Neural cell (in vitro differentiated cells): ENCODE data around the gene DLG2.

Source experiments
- CTCF ChIP-seq: fragments of 450-650 bp; IDR thresholded peaks from 2 replicates; pipeline ENCODE4 v1.5.1; 2014; ENCODE audit warnings: antibody characterized with exemption, mild to moderate bottlenecking, moderate library complexity; ENCODE audit not compliant: poor library complexity, severe bottlenecking
- EP300 ChIP-seq: fragments of 450-650 bp; conservative IDR thresholded peaks from 2 replicates; pipeline ENCODE4 v1.6.1; 2014; ENCODE audit warnings: antibody characterized with exemption, mild to moderate bottlenecking, moderate library complexity; ENCODE audit not compliant: poor library complexity, severe bottlenecking
- EZH2 ChIP-seq: fragments of 200-600, 300-800 bp; shearing (Covaris generic), sonication (generic); IDR thresholded peaks from 2 replicates; pipeline ENCODE4 v1.6.1; 2014; ENCODE audit warnings: antibody characterized with exemption, low read length, borderline replicate concordance, mild to moderate bottlenecking; ENCODE audit not compliant: insufficient read depth, poor library complexity, severe bottlenecking
- MXI1 ChIP-seq: fragments of 450-650 bp; conservative IDR thresholded peaks from 2 replicates; pipeline ENCODE4 v1.6.1; 2014; ENCODE audit warnings: antibody characterized with exemption, mild to moderate bottlenecking; ENCODE audit not compliant: poor library complexity, severe bottlenecking
- POLR2AphosphoS5 ChIP-seq: IDR thresholded peaks from 2 replicates; pipeline ENCODE4 v1.6.1; 2012
- RAD21 ChIP-seq: fragments of 450-650 bp; conservative IDR thresholded peaks from 2 replicates; pipeline ENCODE4 v1.6.1; 2014; ENCODE audit warnings: antibody characterized with exemption, mild to moderate bottlenecking, moderate library complexity
- REST ChIP-seq: IDR thresholded peaks from 2 replicates; pipeline ENCODE4 v1.6.1; 2012; ENCODE audit warnings: borderline replicate concordance
- SMC3 ChIP-seq: fragments of 450-650 bp; conservative IDR thresholded peaks from 2 replicates; pipeline ENCODE4 v1.6.1; 2014; ENCODE audit warnings: antibody characterized with exemption, mild to moderate bottlenecking, moderate library complexity; ENCODE audit not compliant: poor library complexity

- TF ChIP-seq CTCF: no peak
- TF ChIP-seq EZH2: no peak
- no peak for TF ChIP-seq EP300
- TF ChIP-seq SMC3: no peak
- no peak for TF ChIP-seq MXI1
- TF ChIP-seq POLR2AphosphoS5: no peak
- TF ChIP-seq REST: no peak
- TF ChIP-seq RAD21: no peak
Observed at GRCh38 chr11:84137960-84138359, 1489.2 kb downstream of the DLG2 start.
